Mucosa of rectum (tissue), 2 donors: ENCODE measurements around the gene XDH.

Experiments used
- H3K27ac ChIP-seq, 2 donors: one replicate each; pipeline ENCODE4 v1.7.0; 2013; ENCODE audit warnings: inconsistent platforms in 2 of 2, low read depth in 2 of 2, low read length in 2 of 2
- H3K27me3 ChIP-seq, 2 donors: one replicate each; pipeline ENCODE4 v1.7.0; 2013; ENCODE audit warnings: low read length in 2 of 2; ENCODE audit not compliant: control insufficient read depth in 2 of 2, insufficient read depth in 2 of 2
- H3K36me3 ChIP-seq, 2 donors: one replicate each; pipeline ENCODE4 v1.7.0; 2013; ENCODE audit warnings: low read length in 2 of 2; ENCODE audit not compliant: control insufficient read depth in 2 of 2, insufficient read depth in 2 of 2
- H3K4me1 ChIP-seq, 2 donors: one replicate each; pipeline ENCODE4 v1.7.0; 2013; ENCODE audit warnings: low read length in 2 of 2, mild to moderate bottlenecking in 1 of 2; ENCODE audit not compliant: control insufficient read depth in 2 of 2, insufficient read depth in 2 of 2
- H3K4me3 ChIP-seq, 2 donors: one replicate each; pipeline ENCODE4 v1.7.0; 2013; ENCODE audit warnings: low read length in 2 of 2
- H3K9ac ChIP-seq, 2 donors: one replicate each; pipeline ENCODE4 v1.7.0; 2013; ENCODE audit warnings: low read length in 2 of 2, low read depth in 1 of 2, mild to moderate bottlenecking in 1 of 2
- H3K9me3 ChIP-seq, 2 donors: one replicate each; pipeline ENCODE4 v1.7.0; 2013; ENCODE audit warnings: low read length in 2 of 2; ENCODE audit not compliant: control insufficient read depth in 2 of 2
- donor health status: healthy.
- donor health status: Normal muscosa, but diverticular disease.

The XDH gene

DNA sequence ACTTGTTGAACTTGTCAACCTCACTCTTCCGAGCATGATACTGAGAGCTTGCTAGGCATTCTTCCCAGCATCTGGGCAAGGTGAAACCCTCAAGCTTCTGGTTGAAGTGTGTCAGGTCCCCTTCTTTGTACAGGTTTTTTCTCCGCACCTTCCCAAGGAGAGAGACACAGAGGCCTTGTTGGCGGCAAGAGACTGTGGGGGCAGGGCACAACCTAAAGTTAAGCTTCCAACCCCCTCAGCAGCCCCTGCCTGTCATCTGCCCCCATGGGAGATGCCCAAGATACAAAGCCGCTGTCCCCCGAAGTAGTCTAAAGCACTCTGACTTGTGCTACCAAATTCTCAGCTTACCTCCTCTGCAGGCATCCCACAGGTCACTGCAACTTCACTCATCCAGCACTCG, 64.9 kb downstream of the XDH start:
- H3K27ac ChIP-seq: no peak overlapping the region
- no peaks in the 10 kb centered on the region for H3K4me1 ChIP-seq
- no peak overlapping the region for H3K4me3 ChIP-seq
- H3K9me3 ChIP-seq: no peaks in the 10 kb centered on the region
- H3K27me3 ChIP-seq: no peaks in the 10 kb centered on the region
- no peaks in the 10 kb centered on the region for H3K36me3 ChIP-seq
- no peak overlapping the region for H3K9ac ChIP-seq

DNA sequence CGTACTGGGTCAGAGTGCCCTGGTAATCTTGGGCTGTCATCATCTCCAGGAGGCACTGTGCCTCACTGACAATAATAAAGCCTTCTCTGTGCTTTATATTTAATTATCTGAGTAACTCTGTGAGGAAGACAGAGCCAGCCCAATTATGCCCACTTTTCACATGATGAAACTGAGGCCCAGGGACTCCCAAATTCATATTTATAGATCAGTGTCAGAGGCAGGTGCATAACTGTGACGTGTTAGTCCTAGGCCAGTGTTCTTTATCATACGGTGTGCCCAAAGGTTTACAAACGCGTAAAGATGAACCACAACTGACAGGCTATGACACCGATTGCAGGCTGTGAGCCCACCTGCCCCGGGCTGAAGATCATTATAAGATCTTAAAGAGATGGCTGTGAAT, 65.4 kb downstream of the XDH start:
- Histone ChIP-seq H3K27me3 (no peaks in the 10 kb centered on the region), H3K27ac (no peak overlapping the region), H3K9me3 (no peaks in the 10 kb centered on the region), H3K4me3 (no peak overlapping the region), H3K4me1 (no peaks in the 10 kb centered on the region), H3K36me3 (peaks cover 0 to 1% of the 10 kb centered on the region in 2 donors), H3K9ac (no peak overlapping the region)

DNA sequence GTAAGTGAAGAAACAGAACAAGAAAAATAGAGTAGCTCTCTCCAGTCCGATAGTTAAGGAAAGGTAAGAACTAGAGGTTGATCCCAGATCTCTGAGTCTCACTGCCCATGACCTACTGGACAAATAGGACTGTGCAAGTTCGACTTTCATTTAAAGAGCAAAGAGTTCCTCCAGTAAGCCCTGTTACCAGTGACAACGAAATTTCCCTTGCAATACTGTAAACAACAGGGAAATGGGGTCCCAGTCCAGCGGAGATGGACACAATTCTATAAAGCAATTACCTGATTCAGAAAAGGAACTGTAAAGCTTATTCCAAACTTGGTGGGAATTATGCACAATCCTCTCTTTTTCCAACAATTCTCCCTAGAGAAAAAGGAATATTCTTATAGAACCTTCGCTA, 65.9 kb downstream of the XDH start:
- H3K9ac ChIP-seq: no peak overlapping the region
- no peak overlapping the region for H3K4me3 ChIP-seq
- no peak overlapping the region for H3K27ac ChIP-seq
- peaks cover 0 to 2% of the 10 kb centered on the region in 2 donors for H3K36me3 ChIP-seq
- H3K27me3 ChIP-seq: no peaks in the 10 kb centered on the region
- no peaks in the 10 kb centered on the region for H3K9me3 ChIP-seq
- H3K4me1 ChIP-seq: no peaks in the 10 kb centered on the region

DNA sequence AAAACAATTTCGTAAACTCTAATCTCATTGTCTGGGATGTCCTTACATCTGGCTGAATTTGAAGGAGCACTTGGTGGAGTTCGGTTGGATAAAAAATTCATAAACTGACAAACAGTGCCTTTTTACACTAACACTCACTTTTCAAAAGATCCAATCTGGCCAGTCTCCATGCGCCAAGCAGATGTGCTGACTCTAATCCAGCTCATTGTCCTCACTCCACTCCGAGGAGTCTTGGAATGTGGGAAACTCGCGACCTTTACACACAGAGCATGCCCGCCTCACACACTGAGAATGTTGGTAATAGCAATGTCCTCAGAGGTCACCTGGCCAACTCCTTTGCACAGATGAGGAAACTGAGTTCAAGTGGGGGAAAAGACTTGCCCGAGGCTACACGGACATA, 66.8 kb downstream of the XDH start:
- no peaks in the 10 kb centered on the region for H3K4me1 ChIP-seq
- H3K9me3 ChIP-seq: no peaks in the 10 kb centered on the region
- no peak overlapping the region for H3K9ac ChIP-seq
- no peak overlapping the region for H3K27ac ChIP-seq
- peaks cover 0 to 2% of the 10 kb centered on the region in 2 donors for H3K36me3 ChIP-seq
- H3K4me3 ChIP-seq: no peak overlapping the region
- H3K27me3 ChIP-seq: no peaks in the 10 kb centered on the region

DNA sequence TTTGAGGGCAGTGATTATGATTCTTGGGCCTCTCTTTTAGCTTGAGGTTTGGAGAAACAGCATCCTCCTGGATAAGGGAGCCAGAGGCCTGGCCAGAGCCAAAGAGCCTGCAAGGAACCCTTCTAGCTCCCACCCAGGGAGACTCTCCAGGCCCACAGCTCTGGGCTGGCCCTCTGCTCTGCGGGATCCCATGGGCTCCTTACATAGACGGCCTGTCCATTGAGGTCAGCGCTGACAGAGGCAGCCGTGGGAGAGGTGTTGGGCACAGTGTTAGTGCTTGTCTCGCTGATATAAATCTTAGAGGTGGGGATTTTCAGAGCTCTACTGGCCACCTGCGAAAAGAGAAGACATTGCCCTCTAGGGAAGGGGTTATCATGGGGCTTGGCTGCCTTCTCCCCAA, 67.2 kb downstream of the XDH start:
- Histone ChIP-seq H3K4me1 (no peaks in the 10 kb centered on the region), H3K4me3 (no peak overlapping the region), H3K36me3 (peaks cover 0 to 2% of the 10 kb centered on the region in 2 donors), H3K9ac (no peak overlapping the region), H3K27ac (no peak overlapping the region), H3K9me3 (no peaks in the 10 kb centered on the region), H3K27me3 (no peaks in the 10 kb centered on the region)

DNA sequence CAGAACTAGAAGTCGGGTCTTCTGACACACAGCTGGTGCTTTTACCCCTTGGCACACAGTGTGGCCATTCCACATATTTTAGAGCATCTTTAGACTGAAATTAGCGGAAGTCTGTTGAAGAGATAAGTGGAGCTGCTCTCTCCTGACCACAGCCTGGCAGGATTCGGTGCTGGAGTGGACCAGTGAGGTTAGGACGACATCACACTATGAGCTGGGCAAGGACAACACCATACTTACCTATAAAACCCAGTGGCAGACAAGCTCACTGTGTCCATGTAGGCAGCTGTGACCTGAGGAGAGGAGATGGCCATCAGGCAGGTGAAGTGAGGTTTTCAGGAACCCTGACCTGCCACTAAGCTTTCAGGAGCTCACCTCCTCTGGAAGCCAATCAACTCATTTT, 70.1 kb downstream of the XDH start:
- Histone ChIP-seq H3K27me3 (peaks cover 0 to 2% of the 10 kb centered on the region in 2 donors), H3K27ac (no peak overlapping the region), H3K4me1 (no peaks in the 10 kb centered on the region), H3K9me3 (no peaks in the 10 kb centered on the region), H3K36me3 (peaks cover 0 to 2% of the 10 kb centered on the region in 2 donors), H3K9ac (no peak overlapping the region), H3K4me3 (no peak overlapping the region)

DNA sequence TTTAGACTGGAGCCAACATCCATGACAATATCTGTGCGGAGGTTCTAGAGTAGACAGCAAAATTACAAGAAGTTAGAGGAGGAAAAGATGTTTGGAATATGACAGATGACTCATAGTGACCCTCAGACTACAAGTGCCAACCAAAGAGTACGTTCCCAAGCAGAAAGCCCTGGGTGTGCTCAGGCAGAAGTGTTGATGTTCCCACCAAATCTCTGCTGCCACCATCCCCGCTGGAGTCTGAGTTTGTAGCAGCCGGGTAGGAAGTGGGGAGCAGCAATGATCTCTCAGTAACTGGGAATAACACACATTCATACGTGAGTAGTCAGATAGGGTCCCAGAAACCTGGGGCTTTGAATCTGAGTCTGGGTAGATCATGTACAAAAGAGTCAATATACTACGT, 73.2 kb downstream of the XDH start:
- H3K9ac ChIP-seq: no peak overlapping the region
- H3K4me3 ChIP-seq: no peak overlapping the region
- peaks cover 0 to 2% of the 10 kb centered on the region in 2 donors for H3K27me3 ChIP-seq
- H3K27ac ChIP-seq: no peak overlapping the region
- no peaks in the 10 kb centered on the region for H3K4me1 ChIP-seq
- H3K36me3 ChIP-seq: peaks cover 0 to 3% of the 10 kb centered on the region in 2 donors
- no peaks in the 10 kb centered on the region for H3K9me3 ChIP-seq

DNA sequence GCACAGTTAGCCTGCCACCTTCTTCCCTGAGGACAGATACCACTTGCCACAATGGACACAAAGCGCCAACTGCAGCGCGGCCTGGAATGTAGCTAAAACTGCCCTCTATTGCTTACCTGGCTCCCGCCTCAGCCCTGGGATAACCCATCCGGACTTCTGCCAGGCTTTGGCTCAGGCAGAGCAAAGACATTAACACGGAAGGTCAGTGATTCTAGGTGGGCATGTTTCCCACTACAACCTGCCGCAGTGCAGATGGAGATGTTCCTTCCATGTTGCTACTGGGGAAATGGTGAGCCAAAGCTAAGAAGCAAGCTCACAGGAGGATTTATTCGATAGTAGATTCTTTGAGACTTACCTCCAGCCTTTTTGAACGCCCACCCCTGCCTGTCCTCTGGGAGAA, 74.8 kb downstream of the XDH start:
- no peaks in the 10 kb centered on the region for H3K4me1 ChIP-seq
- peaks cover 0 to 3% of the 10 kb centered on the region in 2 donors for H3K36me3 ChIP-seq
- no peak overlapping the region for H3K4me3 ChIP-seq

DNA sequence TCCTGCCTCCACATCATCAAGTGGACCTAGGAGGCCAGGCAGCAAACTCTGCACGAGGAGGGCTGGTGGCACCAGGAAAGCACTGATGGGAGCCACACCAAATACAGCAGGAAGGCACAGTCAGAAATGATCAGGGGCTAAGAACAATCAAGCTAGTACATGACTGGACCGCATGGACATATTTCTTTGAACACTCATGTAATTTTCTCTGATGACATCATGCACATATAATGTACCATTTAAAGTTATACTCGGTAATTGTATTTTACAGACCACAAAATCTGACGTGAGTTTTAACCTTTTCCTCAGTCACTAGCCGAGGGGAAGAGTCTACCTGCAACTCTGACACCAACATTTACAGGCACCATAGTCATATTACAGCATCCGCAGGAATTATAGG, 76.7 kb downstream of the XDH start:
- peaks cover 0 to 2% of the 10 kb centered on the region in 2 donors for H3K36me3 ChIP-seq
- H3K27me3 ChIP-seq: peaks cover 0 to 2% of the 10 kb centered on the region in 2 donors
- H3K4me1 ChIP-seq: no peaks in the 10 kb centered on the region
- no peaks in the 10 kb centered on the region for H3K9me3 ChIP-seq
- H3K27ac ChIP-seq: no peak overlapping the region
- H3K4me3 ChIP-seq: no peak overlapping the region
- H3K9ac ChIP-seq: no peak overlapping the region

More for the DNA sequence above, 74.8 kb downstream of the XDH start:
- Histone ChIP-seq H3K9me3 (no peaks in the 10 kb centered on the region), H3K9ac (no peak overlapping the region), H3K27ac (no peak overlapping the region), H3K27me3 (peaks cover 0 to 2% of the 10 kb centered on the region in 2 donors)

DNA sequence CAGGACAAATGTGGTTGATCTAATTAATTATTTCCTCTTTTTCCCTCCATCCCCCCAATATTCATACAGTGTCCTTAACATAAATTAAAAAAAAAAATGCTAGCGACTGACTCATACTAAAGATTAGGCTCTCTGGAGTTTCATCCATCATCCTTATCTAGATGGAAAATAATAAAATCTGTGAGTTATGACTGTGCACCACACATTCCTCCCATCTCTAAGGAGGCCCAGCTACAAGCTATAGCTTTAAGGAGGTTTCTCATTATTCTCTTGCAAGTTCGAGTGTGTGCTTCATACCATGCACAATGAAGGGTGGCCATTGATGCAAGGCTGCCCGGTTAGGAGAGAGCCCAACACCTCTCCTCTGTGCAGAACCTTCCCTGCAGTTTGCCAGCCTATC, 77.3 kb downstream of the XDH start:
- no peak overlapping the region for H3K27ac ChIP-seq
- no peaks in the 10 kb centered on the region for H3K9me3 ChIP-seq
- H3K4me3 ChIP-seq: no peak overlapping the region
- H3K36me3 ChIP-seq: peaks cover 0 to 2% of the 10 kb centered on the region in 2 donors
- no peak overlapping the region for H3K9ac ChIP-seq
- peaks cover 0 to 2% of the 10 kb centered on the region in 2 donors for H3K27me3 ChIP-seq
- no peaks in the 10 kb centered on the region for H3K4me1 ChIP-seq
